A549 (cell line): ENCODE data around the gene CACFD1. TPM values are rescaled to one million over a fixed set of nuclear protein-coding genes. Genes with fewer than 3 reads are reported as not detected.
A peak's percentile ranks its signal among the peaks of the same experiment; 100 is the strongest.

ENCODE experiments used
- ATAC-seq, 2 experiments: fragments of 200-7000 bp in 1 of 2; fragments of >200 bp in 1 of 2; cut with Nextera tagmentation in 1 of 2; cut with Tn5 transposase in 1 of 2; 3 replicates each; pipeline versions ENCODE4 v1.8.0 to v1.9.1; 2018 to 2020; ENCODE audit warnings: mild to moderate bottlenecking in 1 of 2, moderate library complexity in 1 of 2
- CTCF ChIA-PET: fragments of 300-600 bp; sonication (Branson Sonifier 250); formaldehyde crosslinking; extraction: SDS; loops from one replicate; lab custom pipeline; 2021; ENCODE audit warnings: antibody characterized with exemption, inconsistent platforms; lab: Yijun Ruan, JAX
- POLR2A ChIA-PET: fragments of 350-600 bp; formaldehyde crosslinking; extraction: SDS; loops from one replicate; lab custom pipeline; 2021; ENCODE audit warnings: antibody characterized with exemption, inconsistent platforms; lab: Yijun Ruan, JAX
- DNase-seq, 2 experiments: peaks; one replicate each; pipeline versions ENCODE4 v3.0.0 to v3.0.0-alpha.2; 2011 to 2016; ENCODE audit warnings: low read depth in 1 of 2, low spot score in 1 of 2
- FAIRE-seq: peaks from 2 replicates; lab custom pipeline; 2011; peaks lifted over from hg19 to GRCh38; lab: Jason Lieb, UNC
- H3K27ac ChIP-seq, 2 experiments: fragments of >200 bp; sonication (Bioruptor Twin); formaldehyde crosslinking; 3 replicates each; pipeline ENCODE4 v1.5.1; 2016 to 2017
- H3K4me1 ChIP-seq: fragments of >200 bp; sonication (Bioruptor Twin); formaldehyde crosslinking; 3 replicates; pipeline ENCODE4 v1.6.1; 2016
- H3K4me2 ChIP-seq: fragments of >200 bp; sonication (Bioruptor Twin); formaldehyde crosslinking; 3 replicates; pipeline ENCODE4 v1.6.1; 2016
- H3K4me3 ChIP-seq: fragments of >200 bp; sonication (Bioruptor Twin); formaldehyde crosslinking; 3 replicates; pipeline ENCODE4 v1.5.1; 2016
- H3K9me3 ChIP-seq: fragments of >200 bp; sonication (Bioruptor Twin); formaldehyde crosslinking; 3 replicates; pipeline ENCODE4 v1.6.1; 2016
- BCL3 ChIP-seq: fragments of >200 bp; sonication (Bioruptor Twin); formaldehyde crosslinking; IDR thresholded peaks from 3 replicates; pipeline ENCODE4 v1.6.1; 2016
- CBX8 ChIP-seq: fragments of 200-600 bp; sonication (generic); IDR thresholded peaks from 2 replicates; pipeline ENCODE4 v1.6.1; 2016
- CEBPB ChIP-seq, 2 experiments: fragments of >200 bp in 1 of 2; sonication (Bioruptor Twin) in 1 of 2; formaldehyde crosslinking in 1 of 2; IDR thresholded peaks; 2 replicates each; pipeline ENCODE4 v1.6.1; 2012 to 2016
- E2F6 ChIP-seq: IDR thresholded peaks from 2 replicates; pipeline ENCODE4 v1.6.1; 2012; ENCODE audit warnings: low read depth, borderline replicate concordance
- EHMT2 ChIP-seq: fragments of 200-600 bp; sonication (generic); IDR thresholded peaks from 2 replicates; pipeline ENCODE4 v1.6.1; 2016; ENCODE audit warnings: antibody characterized with exemption, low read depth, mild to moderate bottlenecking, moderate library complexity
- EP300 ChIP-seq, 2 experiments: fragments of >200 bp; sonication (Bioruptor Twin); formaldehyde crosslinking; IDR thresholded peaks; 2 replicates in 1 of 2; 3 replicates in 1 of 2; pipeline ENCODE4 v1.6.1; 2016 to 2017
- ESRRA ChIP-seq: fragments of 150-350 bp; IDR thresholded peaks from 2 replicates; pipeline ENCODE4 v1.6.1; 2014; ENCODE audit warnings: mild to moderate bottlenecking, low read length, borderline replicate concordance
- FOSL2 ChIP-seq, 2 experiments: fragments of 450-650 bp in 1 of 2; fragments of >200 bp in 1 of 2; sonication (Bioruptor Twin) in 1 of 2; formaldehyde crosslinking; IDR thresholded peaks; 2 replicates each; pipeline versions ENCODE4 v1.5.0 to v1.6.1; 2016 to 2020; ENCODE audit warnings: mild to moderate bottlenecking in 1 of 2, moderate library complexity in 1 of 2
- FOXS1 ChIP-seq: fragments of 250-450 bp; sonication (Bioruptor Pico); IDR thresholded peaks from 2 replicates; pipeline ENCODE4 v1.5.0; 2020; ENCODE audit warnings: mild to moderate bottlenecking, moderate library complexity
- HOXB13 ChIP-seq: fragments of 250-450 bp; sonication (Bioruptor Pico); IDR thresholded peaks from 2 replicates; pipeline ENCODE4 v1.5.0; 2020; ENCODE audit warnings: low read depth, mild to moderate bottlenecking, moderate library complexity
- JUN ChIP-seq, 2 experiments: fragments of >200 bp; sonication (Bioruptor Twin); formaldehyde crosslinking; IDR thresholded peaks; 2 replicates in 1 of 2; 3 replicates in 1 of 2; pipeline ENCODE4 v1.6.1; 2016 to 2017
- KDM5A ChIP-seq: fragments of 200-600 bp; sonication (generic); IDR thresholded peaks from 2 replicates; pipeline ENCODE4 v1.6.1; 2016; ENCODE audit warnings: antibody characterized with exemption, mild to moderate bottlenecking
- MYC ChIP-seq: IDR thresholded peaks from 2 replicates; pipeline ENCODE4 v1.6.1; 2012; ENCODE audit warnings: mild to moderate bottlenecking, inconsistent platforms, low read length, improper control_type of control experiment, borderline replicate concordance
- NFE2L2 ChIP-seq: fragments of 150-350 bp; conservative IDR thresholded peaks from 2 replicates; pipeline ENCODE4 v1.6.1; 2014; ENCODE audit warnings: low read length
- NPAS2 ChIP-seq: fragments of 250-450 bp; sonication (Bioruptor Pico); IDR thresholded peaks from 2 replicates; pipeline ENCODE4 v1.8.0; 2022; ENCODE audit warnings: mild to moderate bottlenecking, moderate library complexity, borderline replicate concordance
- PHF8 ChIP-seq: fragments of 200-600 bp; sonication (generic); IDR thresholded peaks from 2 replicates; pipeline ENCODE4 v1.6.1; 2016; ENCODE audit warnings: low read depth, mild to moderate bottlenecking, antibody characterized with exemption, moderate library complexity, borderline replicate concordance
- POLR2A ChIP-seq: IDR thresholded peaks from 2 replicates; pipeline ENCODE4 v1.6.1; 2012; ENCODE audit warnings: mild to moderate bottlenecking, low read length
- POLR2AphosphoS2 ChIP-seq: conservative IDR thresholded peaks from 2 replicates; pipeline ENCODE4 v1.6.1; 2012; ENCODE audit warnings: low read length, improper control_type of control experiment, inconsistent platforms
- RNF2 ChIP-seq: fragments of 200-600 bp; sonication (generic); IDR thresholded peaks from 2 replicates; pipeline ENCODE4 v1.6.1; 2016; ENCODE audit warnings: low read depth, mild to moderate bottlenecking, antibody characterized with exemption, moderate library complexity, borderline replicate concordance
- TFCP2L1 ChIP-seq: fragments of 250-450 bp; sonication (Bioruptor Pico); IDR thresholded peaks from 2 replicates; pipeline ENCODE4 v1.5.0; 2021; ENCODE audit warnings: mild to moderate bottlenecking
- ZFP36 ChIP-seq: fragments of 450-650 bp; IDR thresholded peaks from 2 replicates; pipeline ENCODE4 v1.6.1; 2014; ENCODE audit warnings: borderline replicate concordance; ENCODE audit not compliant: partially characterized antibody
- WGBS: methylation state at CpG from one replicate; pipeline ENCODE4 v1.1.6; 2017; ENCODE audit errors: missing lambda C conversion rate; 5-methylcytosine and 5-hydroxymethylcytosine counted together
- polyA plus RNA-seq, 4 experiments: library from polyadenylated mRNA; depleted of rRNA in 3 of 4; stranded (reverse); fragments of >200 nt; fragmentation: RNase III in 1 of 4; extraction: RNeasy Plus Mini Kit Qiagen cat#74134 plus additional on column Dnase treatment in 1 of 4; gene quantifications; 2 replicates in 3 of 4; 3 replicates in 1 of 4; pipeline ENCODE4 v1.2.3, GENCODE V29; 2011 to 2017
- TF ChIP-seq, protein P1 (sequence below): fragments of 250-450 bp; sonication (Bioruptor Pico); IDR thresholded peaks from 2 replicates; pipeline ENCODE4 v1.5.0; 2020; ENCODE audit warnings: low read depth, mild to moderate bottlenecking, moderate library complexity
- TF ChIP-seq, protein P2 (sequence below): fragments of 200-600 bp; sonication (generic); IDR thresholded peaks from 2 replicates; pipeline ENCODE4 v1.6.1; 2016; ENCODE audit warnings: antibody characterized with exemption, mild to moderate bottlenecking, moderate library complexity
- TF ChIP-seq, protein P3 (sequence below): fragments of >200 bp; sonication (Bioruptor Twin); formaldehyde crosslinking; IDR thresholded peaks from 3 replicates; pipeline ENCODE4 v1.5.1; 2016
- TF ChIP-seq, protein P4 (sequence below): fragments of >200 bp; sonication (Bioruptor Twin); formaldehyde crosslinking; IDR thresholded peaks from 2 replicates; pipeline ENCODE4 v1.6.1; 2016
- TF ChIP-seq, protein P5 (sequence below): IDR thresholded peaks from 2 replicates; pipeline ENCODE4 v1.6.1; 2012

CACFD1 gene
- polyA plus RNA-seq, 2 of the 4 experiments (the other 2 are of a cell fraction) = 5.0 to 8.0 TPM

DNA sequence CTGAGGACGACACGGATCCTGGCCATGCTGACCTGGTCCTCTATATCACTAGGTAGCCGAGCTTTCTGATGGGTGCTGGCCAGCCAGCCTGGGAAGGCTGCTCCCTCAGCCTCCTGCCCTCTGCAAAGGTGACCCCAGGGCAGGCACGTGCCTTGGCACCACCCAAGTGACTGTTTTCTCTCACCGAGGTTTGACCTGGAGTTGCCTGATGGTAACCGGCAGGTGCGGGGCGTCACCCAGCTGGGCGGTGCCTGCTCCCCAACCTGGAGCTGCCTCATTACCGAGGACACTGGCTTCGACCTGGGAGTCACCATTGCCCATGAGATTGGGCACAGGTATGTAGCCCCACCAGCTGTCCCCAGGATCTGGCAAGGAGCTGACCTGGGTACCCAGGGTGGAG is 33.8 kb upstream of the CACFD1 start:
- POLR2A ChIA-PET = no interaction called here
- peaks cover 6% of the 10 kb centered on the region; the same call in 1 of the 3 replicates for H3K4me1 ChIP-seq
- 32% methylated on average over 6 of the region's 11 CpGs for WGBS
- CTCF ChIA-PET = interaction anchor here (1.1 to 1.6 kb wide), 5 partner anchors 11 to 39 kb away, joined by 3 to 8 read pairs (median 4); no protein-coding TSS in a partner anchor
- DNase-seq (no peak), FAIRE-seq (no peak), ATAC-seq (no peak)
- no peak overlapping the region for H3K4me2 ChIP-seq
- H3K9me3 ChIP-seq = no peaks in the 10 kb centered on the region
- TF ChIP-seq RNF2 = no peak
- TF ChIP-seq FOXS1 (CRISPR knock-in tag) = no peak
- no peak for TF ChIP-seq ZFP36
- no peak for TF ChIP-seq JUN (IDR thresholded peaks at IDR 0.05)
- TF ChIP-seq EP300 (IDR thresholded peaks at IDR 0.05) = no peak
- no peak for TF ChIP-seq MYC
- TF ChIP-seq, protein P1, sequence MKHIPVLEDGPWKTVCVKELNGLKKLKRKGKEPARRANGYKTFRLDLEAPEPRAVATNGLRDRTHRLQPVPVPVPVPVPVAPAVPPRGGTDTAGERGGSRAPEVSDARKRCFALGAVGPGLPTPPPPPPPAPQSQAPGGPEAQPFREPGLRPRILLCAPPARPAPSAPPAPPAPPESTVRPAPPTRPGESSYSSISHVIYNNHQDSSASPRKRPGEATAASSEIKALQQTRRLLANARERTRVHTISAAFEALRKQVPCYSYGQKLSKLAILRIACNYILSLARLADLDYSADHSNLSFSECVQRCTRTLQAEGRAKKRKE (CRISPR knock-in tag) = no peak
- TF ChIP-seq, protein P2, sequence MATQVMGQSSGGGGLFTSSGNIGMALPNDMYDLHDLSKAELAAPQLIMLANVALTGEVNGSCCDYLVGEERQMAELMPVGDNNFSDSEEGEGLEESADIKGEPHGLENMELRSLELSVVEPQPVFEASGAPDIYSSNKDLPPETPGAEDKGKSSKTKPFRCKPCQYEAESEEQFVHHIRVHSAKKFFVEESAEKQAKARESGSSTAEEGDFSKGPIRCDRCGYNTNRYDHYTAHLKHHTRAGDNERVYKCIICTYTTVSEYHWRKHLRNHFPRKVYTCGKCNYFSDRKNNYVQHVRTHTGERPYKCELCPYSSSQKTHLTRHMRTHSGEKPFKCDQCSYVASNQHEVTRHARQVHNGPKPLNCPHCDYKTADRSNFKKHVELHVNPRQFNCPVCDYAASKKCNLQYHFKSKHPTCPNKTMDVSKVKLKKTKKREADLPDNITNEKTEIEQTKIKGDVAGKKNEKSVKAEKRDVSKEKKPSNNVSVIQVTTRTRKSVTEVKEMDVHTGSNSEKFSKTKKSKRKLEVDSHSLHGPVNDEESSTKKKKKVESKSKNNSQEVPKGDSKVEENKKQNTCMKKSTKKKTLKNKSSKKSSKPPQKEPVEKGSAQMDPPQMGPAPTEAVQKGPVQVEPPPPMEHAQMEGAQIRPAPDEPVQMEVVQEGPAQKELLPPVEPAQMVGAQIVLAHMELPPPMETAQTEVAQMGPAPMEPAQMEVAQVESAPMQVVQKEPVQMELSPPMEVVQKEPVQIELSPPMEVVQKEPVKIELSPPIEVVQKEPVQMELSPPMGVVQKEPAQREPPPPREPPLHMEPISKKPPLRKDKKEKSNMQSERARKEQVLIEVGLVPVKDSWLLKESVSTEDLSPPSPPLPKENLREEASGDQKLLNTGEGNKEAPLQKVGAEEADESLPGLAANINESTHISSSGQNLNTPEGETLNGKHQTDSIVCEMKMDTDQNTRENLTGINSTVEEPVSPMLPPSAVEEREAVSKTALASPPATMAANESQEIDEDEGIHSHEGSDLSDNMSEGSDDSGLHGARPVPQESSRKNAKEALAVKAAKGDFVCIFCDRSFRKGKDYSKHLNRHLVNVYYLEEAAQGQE = no peak
- TF ChIP-seq POLR2AphosphoS2 = no peak
- no peak for TF ChIP-seq PHF8
- no peak for TF ChIP-seq NPAS2 (CRISPR knock-in tag)
- TF ChIP-seq NFE2L2 = no peak
- no peak for TF ChIP-seq CEBPB (IDR thresholded peaks at IDR 0.05)
- no peak for TF ChIP-seq EHMT2
- no peak for TF ChIP-seq ESRRA
- TF ChIP-seq HOXB13 = no peak
- TF ChIP-seq, protein P3, sequence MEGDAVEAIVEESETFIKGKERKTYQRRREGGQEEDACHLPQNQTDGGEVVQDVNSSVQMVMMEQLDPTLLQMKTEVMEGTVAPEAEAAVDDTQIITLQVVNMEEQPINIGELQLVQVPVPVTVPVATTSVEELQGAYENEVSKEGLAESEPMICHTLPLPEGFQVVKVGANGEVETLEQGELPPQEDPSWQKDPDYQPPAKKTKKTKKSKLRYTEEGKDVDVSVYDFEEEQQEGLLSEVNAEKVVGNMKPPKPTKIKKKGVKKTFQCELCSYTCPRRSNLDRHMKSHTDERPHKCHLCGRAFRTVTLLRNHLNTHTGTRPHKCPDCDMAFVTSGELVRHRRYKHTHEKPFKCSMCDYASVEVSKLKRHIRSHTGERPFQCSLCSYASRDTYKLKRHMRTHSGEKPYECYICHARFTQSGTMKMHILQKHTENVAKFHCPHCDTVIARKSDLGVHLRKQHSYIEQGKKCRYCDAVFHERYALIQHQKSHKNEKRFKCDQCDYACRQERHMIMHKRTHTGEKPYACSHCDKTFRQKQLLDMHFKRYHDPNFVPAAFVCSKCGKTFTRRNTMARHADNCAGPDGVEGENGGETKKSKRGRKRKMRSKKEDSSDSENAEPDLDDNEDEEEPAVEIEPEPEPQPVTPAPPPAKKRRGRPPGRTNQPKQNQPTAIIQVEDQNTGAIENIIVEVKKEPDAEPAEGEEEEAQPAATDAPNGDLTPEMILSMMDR = no peak
- no peak for TF ChIP-seq CBX8
- no peak for TF ChIP-seq KDM5A
- H3K4me3 ChIP-seq = no peak overlapping the region
- no peak overlapping the region for H3K27ac ChIP-seq

GRCh38 chr9:133427658-133428348 is 32.0 kb upstream of the CACFD1 start:
- Histone ChIP-seq H3K4me1 (peaks cover 6% of the 10 kb centered on the region; the same call in 1 of the 3 replicates), H3K27ac (peak overlapping the region in 1 of 2 experiments; percentile 82; a peak in 4 of 6 replicates), H3K4me2 (peak overlapping the region; percentile 89), H3K9me3 (no peaks in the 10 kb centered on the region), H3K4me3 (peak overlapping the region; percentile 46)
- DNase-seq = no peak
- 42% methylated on average over 10 of the region's 10 CpGs for WGBS
- no peak for FAIRE-seq
- ChIA-PET CTCF (interaction anchor here (0.6 to 2.3 kb wide), 6 partner anchors 9 to 86 kb away, joined by 3 to 9 read pairs (median 4); no protein-coding TSS in a partner anchor), POLR2A (no interaction called here)
- ATAC-seq = no peak
- TF ChIP-seq, protein P4, sequence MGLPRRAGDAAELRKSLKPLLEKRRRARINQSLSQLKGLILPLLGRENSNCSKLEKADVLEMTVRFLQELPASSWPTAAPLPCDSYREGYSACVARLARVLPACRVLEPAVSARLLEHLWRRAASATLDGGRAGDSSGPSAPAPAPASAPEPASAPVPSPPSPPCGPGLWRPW = no peak
- no peak for TF ChIP-seq TFCP2L1 (CRISPR knock-in tag)
- no peak for TF ChIP-seq BCL3
- no peak for TF ChIP-seq KDM5A
- TF ChIP-seq EP300 (IDR thresholded peaks at IDR 0.05) = no peak
- TF ChIP-seq E2F6 = no peak
- no peak for TF ChIP-seq FOSL2 (IDR thresholded peaks at IDR 0.05)
- TF ChIP-seq FOSL2 (CRISPR knock-in tag; IDR thresholded peaks at IDR 0.05) = no peak
- TF ChIP-seq POLR2A = no peak
- TF ChIP-seq, protein P5, sequence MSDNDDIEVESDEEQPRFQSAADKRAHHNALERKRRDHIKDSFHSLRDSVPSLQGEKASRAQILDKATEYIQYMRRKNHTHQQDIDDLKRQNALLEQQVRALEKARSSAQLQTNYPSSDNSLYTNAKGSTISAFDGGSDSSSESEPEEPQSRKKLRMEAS = no peak
